AG20443 (cell line): Measurements from ENCODE around the gene GGT5.
A peak's percentile ranks its signal among the peaks of the same experiment; 100 is the strongest.
"Not testable (repeated sequence)": the region's sequence is repeated elsewhere in the genome, so short reads cannot be mapped to it uniquely, and the experiment has no call there.

ENCODE experiments used
- DNase-seq: peaks from one replicate; pipeline ENCODE4 v3.0.0; 2012; ENCODE audit warnings: low spot score, mixed read lengths

The GGT5 gene

DNA sequence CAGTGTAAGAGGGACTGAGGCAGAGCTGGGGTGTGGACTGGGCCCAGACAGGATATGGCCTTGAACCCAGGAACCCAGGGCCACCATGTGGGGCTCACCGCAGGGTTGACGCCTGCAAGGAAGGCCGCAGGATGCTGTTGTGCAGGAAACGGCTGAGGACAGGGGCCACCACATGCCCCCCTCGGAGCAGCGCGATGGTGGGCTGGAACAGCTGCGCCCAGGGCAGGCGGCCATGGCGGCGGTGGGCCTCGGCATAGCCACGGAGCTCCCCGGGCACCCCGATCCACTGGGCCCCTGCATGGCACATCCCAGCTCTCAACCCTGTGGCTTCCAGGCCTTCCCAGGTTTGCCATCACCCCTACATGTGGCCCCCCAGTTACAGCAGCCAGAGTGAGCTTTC is 12.2 kb downstream of the GGT5 start:
- no peak for DNase-seq

DNA sequence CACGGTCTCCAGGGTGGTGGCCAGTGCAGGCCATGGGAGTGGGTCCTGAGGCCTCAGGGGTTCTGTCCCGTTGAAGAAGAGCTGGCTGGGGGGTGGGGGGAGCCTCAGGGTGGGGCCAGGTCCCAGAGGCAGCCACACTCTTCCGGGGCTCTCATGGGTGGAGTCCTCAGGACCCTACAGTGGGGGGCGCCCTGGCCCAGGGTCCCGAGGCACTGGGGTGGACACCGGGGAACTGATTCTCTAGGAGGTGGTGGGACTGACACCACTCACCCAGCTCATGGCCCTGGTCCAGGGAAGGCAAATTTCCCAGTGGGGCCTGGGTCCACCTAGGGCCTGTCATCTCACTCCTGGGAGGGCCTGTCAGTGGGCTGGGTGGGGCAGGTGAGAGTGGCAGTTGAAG is 12.8 kb downstream of the GGT5 start:
- no peak for DNase-seq

DNA sequence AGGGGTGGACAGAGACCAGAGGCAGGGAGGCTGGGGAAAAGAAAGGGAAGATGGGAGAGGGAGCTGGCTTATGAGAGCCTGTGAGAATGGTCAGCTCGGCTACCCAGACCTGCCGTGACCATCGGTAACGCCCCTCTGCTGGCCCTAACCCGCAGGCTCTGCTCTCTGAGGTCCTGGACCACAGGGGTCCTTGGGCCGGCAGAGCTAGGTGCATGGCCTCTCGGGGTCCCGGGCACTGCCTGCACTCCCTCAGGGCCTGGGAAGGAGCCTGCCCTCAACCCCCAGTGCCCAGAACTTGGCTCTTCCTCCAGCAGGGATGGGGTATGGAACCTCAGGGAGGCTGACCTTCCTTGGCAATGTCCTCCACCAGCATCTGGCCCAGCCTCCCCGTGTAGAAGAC is 13.2 kb downstream of the GGT5 start:
- no peak for DNase-seq

DNA sequence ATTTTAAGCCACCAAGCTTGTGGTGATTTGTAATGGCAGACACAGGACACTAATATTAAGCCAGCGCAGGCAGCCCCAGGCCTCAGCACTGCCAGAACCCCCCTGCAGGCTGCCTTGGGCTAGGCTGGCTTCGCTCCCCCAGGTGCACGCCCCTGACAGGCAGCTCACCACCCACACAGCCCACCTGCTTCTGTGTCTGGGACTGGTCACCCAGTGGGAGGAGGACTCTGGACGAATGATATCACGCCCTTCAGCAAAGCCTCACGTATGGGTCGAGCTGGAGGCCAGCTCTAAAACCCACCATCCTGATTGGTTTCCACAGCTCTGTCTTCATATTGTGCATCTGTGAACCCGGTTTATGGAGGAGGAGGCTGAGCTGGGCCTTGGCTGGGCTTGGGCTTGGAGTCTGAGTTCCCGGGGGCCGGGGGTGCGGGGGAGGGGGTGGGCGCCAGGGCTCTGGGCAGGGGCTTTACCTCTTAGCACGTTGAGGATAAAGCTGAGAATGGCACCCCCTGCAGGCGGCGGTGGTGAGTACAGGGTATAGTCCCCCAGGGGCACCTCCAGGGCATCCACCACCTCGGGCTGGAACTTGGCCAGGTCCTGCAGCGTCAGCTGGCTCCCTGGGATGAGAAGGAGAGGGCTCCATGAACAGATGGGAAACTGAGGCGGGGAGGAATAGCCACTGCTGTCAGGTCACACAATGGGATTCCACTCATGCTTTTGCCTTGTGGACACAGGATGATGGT is 13.8 kb downstream of the GGT5 start:
- no peak for DNase-seq

DNA sequence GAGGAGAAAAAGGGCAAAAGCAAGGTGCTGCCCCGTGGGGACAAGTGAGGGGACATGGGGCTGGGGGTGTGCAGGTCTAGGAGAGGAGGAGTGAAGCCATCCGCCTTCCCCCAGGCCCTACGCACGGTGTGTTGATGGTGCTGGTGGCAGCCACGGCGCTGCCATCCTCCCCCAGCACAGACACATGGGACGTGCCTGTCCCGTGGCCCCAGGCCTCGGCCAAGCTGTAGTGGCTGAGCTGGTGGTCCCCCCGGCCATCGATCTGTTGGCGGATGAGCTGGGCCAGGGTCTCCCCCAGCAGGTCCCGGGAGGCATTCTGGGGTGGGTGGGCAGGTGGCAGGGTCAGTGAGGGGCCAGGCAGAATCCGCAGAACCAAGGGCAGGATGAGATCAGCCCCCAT is 18.9 kb downstream of the GGT5 start:
- DNase-seq = peak; percentile 8

DNA sequence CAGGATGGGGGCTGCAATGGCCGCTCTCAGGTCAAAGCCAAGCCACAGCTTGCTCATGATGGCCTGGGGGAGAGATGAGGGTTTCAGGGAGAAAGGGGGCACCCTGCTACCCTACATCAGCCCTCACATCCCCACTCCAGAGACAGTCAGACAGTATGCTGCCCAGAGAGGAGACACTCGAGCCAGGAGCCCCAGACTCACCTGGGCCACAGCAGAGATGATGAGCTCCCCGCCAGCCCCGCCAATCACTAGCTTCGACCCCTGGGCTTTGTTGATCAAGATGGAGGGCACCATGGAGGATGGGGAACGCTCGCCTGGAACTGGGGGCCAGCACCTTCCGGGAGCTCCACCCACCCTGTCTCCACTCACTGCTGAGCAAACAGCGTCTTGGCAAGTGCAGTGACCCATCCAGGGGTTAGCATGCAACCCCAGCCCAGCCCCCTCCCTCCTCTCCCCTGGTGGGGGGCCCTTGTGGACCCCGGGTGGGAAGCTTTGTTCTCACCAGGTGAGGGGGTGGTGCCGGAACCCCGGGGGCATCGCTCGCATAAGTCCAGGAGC is 19.8 kb downstream of the GGT5 start:
- DNase-seq = no peak

DNA sequence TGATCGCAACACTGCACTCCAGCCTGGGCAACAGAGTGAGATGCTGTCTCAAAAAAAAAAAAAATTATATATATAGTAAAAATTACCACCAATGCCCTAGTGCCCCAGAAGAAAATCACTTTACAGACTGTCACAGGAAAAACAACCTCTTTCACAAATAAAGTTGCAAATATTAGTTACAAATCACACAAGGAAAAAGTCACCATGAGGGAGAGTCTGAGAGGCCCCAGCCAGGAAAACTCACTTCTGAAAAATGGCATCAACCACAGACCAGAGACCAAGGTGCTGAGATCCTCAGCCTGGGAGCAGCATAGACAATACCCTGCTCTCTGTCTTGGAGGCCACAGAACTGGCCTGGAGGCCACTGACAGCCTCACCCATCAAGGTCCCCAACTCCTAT is 20.4 kb downstream of the GGT5 start:
- no peak for DNase-seq

DNA sequence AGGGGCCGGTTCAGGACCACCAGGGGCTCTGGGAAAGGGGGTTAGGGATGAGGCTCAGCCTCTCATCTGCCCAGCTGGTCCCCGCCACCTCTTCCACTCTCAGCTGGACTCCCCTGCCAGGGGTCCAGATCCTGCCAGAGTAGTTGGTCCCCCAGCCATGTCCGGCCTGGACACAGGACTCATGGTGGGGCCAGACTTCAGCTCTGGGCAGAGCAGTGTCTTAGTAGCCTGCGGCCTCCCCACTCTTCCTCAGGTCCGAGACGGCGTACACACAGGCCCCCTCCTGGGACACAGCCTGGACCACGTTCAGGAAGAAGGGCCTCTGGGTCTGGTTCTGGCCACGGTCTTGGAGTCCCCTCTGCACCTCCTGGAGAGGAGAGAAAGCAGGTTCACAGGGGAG is 25.1 kb downstream of the GGT5 start:
- no peak for DNase-seq

DNA sequence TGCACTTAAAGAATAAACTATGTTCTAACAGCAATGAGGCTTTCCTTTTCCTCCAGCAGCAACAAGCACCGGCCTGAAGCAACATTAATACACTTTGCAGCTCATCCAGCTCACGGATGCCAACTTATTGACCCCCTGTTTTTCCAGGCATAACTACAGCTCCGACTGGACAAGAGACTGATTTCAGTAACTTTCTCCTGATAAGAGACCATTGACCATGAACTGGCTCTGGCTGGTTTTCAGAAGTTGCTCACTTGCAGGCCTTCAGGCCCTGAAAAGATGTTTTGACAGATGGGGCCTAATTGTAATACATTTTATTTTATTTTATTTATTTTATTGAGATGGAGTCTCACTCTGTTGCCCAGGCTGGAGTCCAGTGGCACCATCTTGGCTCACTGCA is 27.5 kb downstream of the GGT5 start:
- DNase-seq = no peak

DNA sequence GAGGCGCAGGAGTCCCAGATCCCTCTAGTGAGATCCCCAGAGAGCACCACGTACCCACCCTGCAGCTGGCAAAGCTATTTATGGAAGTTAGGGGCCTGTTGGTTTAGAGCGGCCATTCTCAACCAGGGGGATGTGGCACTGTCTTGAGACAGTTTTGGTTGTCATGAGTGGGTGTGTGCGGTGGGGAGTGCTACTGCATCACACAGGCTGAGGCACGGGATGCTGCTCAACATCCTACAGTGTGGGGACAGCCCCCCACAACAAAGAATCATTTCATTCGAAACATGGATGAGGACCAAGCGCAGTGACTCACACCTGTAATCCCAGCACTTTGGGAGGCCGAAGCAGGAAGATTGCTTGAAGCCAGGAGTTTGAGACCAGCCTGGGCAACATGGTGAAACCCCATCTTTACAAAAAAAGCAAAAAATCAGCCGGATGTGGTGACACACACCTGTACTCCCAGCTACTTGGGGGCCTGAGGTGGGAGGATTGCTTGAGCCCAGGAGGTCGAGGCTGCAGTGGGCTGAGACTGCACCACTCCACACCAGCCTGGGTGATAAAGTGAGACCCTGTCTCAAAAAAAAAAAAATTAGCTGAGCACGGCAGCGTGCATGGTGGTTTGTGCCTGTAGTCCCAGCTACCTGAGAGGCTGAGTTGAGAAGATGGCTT is 28.2 kb downstream of the GGT5 start:
- DNase-seq = no peak

DNA sequence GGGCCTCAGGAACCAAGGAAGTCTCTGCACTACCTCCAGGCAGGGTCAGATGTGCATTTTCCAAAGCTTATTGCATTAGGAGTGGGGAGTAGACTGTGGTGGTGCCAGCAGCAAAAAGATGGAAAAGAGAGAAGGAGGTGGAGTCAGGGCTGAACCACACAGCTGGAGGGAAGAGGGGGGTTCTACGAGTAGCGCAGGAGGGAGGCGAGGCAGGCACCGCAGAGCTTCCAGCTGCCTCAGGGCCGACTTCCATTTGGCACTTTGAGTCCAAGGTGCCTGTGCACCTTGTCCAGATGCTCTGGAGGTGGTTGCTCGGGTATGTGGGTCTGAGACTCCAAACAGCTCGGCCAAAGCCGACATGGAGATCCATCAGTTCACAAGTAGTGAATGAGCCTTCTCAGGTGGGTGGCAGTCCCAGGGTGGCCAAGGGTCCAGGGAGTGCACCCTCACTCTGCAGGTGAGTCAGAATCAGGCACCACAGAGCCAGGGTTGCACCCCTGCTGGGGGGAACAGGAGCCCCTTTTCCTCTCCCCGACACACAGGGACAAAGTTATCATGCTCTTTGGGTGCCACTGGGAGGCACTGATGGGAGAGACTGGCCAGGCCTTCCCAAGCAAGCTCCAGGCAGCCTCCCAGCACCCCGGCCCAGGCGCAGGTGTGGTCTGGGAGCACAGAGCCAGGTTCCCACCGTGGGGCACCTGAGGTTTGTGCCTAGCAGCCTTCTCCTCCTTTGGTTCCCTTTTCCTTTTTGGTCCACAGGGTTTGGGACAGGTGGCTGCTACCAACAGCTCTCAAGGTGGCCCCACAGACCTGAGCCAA is 30.2 kb downstream of the GGT5 start:
- peak; percentile 10 for DNase-seq

DNA sequence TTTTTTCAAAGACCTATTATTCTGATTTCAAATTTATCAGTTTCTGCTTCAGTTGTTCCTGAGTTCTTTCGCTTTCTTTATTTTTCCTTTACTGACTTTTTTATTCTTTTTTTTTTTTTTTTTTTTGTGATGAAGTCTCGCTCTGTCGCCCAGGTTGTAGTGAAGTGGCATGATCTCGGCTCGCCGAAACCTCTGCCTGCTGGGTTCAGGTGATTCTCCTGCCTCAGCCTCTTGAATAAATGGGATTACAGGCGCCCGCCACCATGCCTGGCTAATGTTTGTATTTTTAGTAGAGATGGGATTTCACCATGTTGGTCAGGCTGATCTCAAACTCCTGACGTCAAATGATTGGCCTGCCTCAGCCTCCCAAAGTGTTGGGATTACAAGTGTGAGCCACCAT is 31.8 kb downstream of the GGT5 start:
- not testable (repeated sequence) for DNase-seq

DNA sequence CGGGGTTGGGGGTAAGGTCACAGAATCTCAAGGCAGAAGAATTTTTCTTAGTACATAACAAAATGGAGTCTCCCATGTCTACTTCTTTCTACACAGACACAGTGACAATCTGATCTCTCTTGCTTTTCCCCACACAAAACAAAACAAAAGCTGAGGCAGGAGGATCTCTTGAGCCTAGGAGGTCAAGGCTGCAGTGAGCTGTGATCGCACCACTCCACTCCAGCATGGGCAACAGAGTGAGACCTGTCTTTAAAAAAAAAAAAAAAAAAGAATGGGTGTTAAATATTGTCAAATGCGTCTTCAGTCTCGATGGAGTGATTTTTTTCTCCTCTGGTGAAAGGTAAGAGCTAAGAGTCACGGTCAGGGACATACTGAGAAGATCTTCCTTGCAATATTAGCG is 33.2 kb downstream of the GGT5 start:
- not testable (repeated sequence) for DNase-seq

DNA sequence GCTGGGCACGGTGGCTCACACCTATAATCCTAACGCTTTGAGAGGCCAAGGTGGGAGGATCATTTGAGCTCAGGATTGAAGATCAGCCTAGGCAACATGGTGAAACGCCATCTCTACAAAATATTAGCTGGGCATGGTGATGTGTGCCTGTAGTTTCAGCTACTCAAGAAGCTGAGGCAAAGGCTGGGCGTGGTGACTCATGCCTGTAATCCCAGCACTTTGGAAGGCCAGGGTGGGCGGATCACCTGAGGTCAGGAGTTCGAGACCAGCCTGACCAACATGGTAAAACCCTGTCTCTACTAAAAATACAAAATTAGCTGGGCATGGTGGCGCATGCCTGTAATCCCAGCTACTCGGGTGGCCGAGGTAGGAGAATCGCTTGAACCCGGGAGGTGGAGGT is 34.5 kb downstream of the GGT5 start:
- not testable (repeated sequence) for DNase-seq

DNA sequence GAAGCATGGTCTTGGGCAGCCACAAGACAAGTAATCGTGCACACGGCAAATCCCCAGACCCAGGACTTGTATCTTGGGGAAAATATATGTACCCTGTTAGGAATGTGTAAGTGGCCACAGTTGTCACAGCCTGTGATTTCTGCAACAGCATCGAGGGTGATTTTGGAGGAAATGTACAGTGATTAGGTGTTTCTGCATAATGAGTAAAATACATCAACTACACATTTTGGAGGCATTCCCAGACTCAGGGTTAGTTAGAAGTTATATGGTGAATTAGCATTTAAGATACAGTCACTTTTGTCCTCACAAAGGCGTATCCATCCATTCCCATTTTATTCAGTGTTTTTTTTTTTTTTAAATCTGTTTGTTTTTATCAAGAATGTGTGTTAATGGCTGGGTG is 35.2 kb downstream of the GGT5 start:
- DNase-seq = no peak

DNA sequence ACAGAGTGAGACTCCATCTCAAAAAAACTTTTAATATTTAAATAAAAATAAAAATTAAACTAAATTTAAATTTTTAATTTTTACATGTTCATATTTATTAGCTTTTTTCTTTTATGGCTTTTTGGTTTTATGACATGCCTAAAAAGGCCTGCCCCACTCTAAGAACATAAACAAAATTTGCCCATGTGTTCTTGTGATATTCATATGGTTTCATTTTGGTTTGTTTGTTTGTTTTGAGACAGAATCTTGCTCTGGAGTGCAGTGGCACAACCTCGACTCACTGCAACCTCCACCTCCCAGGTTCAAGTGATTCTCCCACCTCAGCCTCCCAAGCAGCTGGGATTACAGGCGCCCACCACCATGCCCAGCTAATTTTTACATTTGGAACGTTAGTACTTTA is 35.9 kb downstream of the GGT5 start:
- DNase-seq = no peak

DNA sequence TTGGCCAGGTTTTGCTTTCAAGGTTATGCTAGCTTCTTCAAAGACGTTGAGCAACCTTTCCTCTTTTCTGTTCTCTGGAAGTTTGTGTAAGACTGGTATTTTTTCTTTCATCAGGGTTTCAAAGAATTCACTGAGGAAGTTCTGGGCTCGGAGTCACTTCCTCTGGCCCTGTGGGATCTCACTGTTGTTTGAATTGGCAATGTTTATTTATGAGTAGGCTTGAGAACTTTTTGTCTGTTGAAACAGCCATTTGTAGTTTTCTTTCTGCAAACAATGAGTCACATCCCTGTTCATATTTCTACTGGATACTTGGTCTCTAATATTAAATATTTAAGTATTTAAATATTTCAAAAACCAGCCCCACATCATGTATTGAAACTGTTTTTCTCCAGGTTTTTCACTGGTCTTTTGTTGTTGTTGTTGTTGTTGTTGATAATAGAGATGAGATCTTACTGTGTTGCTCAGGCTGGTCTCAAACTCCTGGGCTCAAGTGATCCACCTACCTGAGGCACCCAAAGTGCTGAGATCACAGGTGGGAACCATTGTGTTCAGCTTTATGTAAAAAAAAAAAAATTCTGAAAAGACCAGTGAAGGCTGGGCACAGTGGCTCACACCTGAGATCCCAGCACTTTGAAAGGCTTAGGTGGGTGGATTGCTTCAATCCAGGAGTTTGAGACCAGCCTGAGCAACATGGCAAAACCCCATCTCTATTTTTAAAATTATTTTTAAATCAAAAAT is 36.7 kb downstream of the GGT5 start:
- peak; percentile 88 for DNase-seq

DNA sequence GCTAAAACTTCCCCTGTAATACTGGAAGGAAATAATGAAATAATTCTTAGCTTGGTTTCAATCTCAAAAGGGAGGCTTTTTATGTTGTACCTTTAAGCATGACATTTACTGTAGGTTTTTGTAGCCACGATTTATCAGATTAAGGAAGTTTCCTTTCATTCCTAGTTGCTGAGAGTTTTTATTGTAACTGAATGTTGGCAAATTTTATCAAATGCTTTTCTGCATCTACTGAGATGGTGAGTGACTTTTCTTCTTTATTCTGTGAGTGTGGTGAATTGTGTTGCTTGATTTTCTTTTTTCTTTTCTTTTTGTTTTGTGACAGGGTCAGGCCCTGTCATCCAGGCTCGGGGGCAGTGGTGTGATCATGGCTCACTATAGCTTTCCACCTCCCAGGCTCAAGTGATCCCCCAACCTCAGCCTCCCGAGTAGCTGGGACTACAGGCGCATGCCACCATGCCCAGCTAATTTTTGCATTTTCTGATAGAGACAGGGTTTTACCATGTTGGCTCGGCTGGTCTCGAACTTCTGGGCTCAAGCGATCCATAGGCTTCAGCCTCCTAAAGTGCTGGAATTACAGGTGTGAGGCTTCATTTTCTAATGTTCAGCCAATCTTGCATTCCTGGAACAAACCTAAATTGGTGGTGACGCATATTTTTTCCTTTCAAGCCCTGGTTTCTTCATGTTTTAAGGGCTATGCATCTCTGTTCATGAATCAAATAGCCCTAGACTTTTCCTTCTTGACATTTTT is 37.4 kb downstream of the GGT5 start:
- DNase-seq = no peak

DNA sequence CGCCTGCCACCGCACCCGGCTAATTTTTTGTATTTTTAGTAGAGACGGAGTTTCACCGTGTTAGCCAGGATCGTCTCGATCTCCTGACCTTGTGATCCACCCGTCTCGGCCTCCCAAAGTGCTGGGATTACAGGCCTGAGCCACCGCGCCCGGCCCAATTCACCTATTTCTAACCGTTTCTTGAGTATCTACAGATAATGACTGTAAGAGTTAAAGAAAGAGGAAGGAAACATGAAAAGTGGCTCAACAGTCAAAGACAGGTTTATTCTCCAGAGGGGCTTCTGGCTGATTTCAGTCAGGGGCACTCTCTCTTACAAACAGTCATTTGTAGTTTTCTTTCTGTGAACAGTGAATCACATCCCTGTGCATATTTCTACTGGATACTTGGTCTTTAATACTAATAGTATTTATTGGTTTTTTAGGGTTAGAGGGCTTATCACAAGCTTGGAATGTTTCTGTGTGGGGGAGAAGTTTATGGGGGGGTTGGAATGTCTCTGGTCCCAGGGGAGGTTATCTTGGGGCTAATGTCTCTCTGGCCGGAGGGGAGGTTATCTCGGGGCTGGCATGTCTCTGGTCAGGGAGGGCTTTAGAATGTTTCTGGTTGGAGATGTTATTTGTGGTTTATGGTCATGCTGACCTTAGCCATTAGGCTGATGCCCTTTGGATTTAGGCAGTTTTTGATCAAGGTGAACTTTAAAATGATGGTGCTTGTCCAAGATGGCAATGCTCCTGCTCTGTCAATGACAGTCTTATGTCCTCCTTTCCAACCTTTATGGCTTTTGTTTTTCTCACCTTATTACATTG is 38.2 kb downstream of the GGT5 start:
- not testable (repeated sequence) for DNase-seq

DNA sequence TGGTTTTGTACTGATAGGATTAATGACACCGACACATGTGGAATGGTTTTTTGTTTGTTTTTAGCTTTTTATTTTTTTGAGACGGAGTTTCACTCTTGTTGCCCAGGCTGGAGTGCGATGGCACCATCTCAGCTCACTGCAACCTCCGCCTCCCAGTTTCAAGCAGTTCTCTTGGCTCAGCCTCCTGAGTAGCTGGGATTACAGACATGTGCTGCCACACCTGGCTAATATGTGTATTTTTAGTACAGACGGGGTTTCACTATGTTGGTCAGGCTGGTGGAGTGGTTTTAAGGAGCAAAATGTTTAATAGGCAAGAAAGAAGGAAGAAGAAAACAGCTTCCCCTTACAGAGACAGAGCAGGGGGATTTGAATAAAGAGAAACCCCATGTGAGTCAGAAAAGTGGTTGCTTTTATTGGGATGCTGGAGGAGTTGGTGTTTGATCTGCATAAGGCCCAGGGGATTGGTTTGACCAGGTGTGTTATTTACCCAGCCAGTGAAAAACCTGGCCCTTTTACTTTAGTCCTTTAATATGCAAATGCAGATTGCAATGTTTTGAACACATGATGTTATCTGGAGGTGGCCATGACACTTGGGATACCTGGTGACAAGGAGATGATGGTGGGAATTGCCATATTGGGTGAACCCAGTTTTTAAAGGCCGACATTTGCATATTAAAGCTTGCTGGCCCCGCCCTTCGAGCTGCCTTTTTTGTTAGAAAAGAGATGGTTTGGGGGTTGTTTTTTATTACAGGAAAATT is 39.3 kb downstream of the GGT5 start:
- no peak for DNase-seq
